Gastroesophageal sphincter (tissue), 3 donors: ENCODE results near the gene ZPLD1.

Experiments used
- EP300 ChIP-seq: sonication (generic); formaldehyde crosslinking; IDR thresholded peaks from one replicate; pipeline ENCODE4 v1.6.1; 2017; ENCODE audit warnings: antibody characterized with exemption, mild to moderate bottlenecking
- POLR2A ChIP-seq, 2 donors: fragments of 450-650 bp; IDR thresholded peaks; one replicate each; pipeline ENCODE4 v1.6.1; 2017; ENCODE audit warnings: antibody characterized with exemption in 2 of 2, mild to moderate bottlenecking in 2 of 2, moderate library complexity in 1 of 2
- POLR2AphosphoS5 ChIP-seq: sonication (generic); formaldehyde crosslinking; IDR thresholded peaks from one replicate; pipeline ENCODE4 v1.6.1; 2017; ENCODE audit warnings: antibody characterized with exemption
- TF ChIP-seq, protein P1 (sequence below), 4 experiments: fragments of 200-600 bp in 2 of 4; fragments of 450-650 bp in 2 of 4; sonication (generic) in 1 of 4; IDR thresholded peaks; one replicate each; pipeline ENCODE4 v1.5.1; 2017 to 2019; ENCODE audit warnings: antibody characterized with exemption in 4 of 4, mild to moderate bottlenecking in 2 of 4, moderate library complexity in 2 of 4

- TF ChIP-seq EP300, result no peak
- TF ChIP-seq, protein P1, sequence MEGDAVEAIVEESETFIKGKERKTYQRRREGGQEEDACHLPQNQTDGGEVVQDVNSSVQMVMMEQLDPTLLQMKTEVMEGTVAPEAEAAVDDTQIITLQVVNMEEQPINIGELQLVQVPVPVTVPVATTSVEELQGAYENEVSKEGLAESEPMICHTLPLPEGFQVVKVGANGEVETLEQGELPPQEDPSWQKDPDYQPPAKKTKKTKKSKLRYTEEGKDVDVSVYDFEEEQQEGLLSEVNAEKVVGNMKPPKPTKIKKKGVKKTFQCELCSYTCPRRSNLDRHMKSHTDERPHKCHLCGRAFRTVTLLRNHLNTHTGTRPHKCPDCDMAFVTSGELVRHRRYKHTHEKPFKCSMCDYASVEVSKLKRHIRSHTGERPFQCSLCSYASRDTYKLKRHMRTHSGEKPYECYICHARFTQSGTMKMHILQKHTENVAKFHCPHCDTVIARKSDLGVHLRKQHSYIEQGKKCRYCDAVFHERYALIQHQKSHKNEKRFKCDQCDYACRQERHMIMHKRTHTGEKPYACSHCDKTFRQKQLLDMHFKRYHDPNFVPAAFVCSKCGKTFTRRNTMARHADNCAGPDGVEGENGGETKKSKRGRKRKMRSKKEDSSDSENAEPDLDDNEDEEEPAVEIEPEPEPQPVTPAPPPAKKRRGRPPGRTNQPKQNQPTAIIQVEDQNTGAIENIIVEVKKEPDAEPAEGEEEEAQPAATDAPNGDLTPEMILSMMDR (IDR thresholded peaks at IDR 0.05), result no peak
- TF ChIP-seq POLR2A (IDR thresholded peaks at IDR 0.05), result no peak
- TF ChIP-seq POLR2AphosphoS5, result no peak
Observed at GRCh38 chr3:102441832-102442231, 7.0 kb downstream of the ZPLD1 start.
